Vagina (tissue), 2 donors: Measurements from ENCODE around the gene EPB41L5. TPM values are rescaled to one million over a fixed set of nuclear protein-coding genes. Genes with fewer than 3 reads are reported as not detected.

Source experiments
- DNase-seq, 2 donors: peaks; one replicate each; pipeline ENCODE4 v3.0.0-alpha.2; 2017; ENCODE audit errors: extremely low spot score in 2 of 2
- H3K27ac ChIP-seq: fragments of 200-600 bp; sonication (generic); one replicate; pipeline ENCODE4 v1.5.1; 2019
- H3K27me3 ChIP-seq: fragments of 200-600 bp; sonication (generic); one replicate; pipeline ENCODE4 v1.5.1; 2019
- H3K36me3 ChIP-seq, 2 donors: fragments of 200-600 bp; sonication (generic); one replicate each; pipeline ENCODE4 v1.5.1; 2017 to 2019
- H3K4me1 ChIP-seq: fragments of 200-600 bp; sonication (generic); one replicate; pipeline ENCODE4 v1.5.1; 2019
- H3K4me3 ChIP-seq, 2 donors: fragments of 200-600 bp; sonication (generic); 1 replicate in 1 of 2; 2 replicates in 1 of 2; pipeline ENCODE4 v1.5.1; 2016 to 2019
- H3K9me3 ChIP-seq: fragments of 200-600 bp; sonication (generic); one replicate; pipeline ENCODE4 v1.5.1; 2019
- CTCF ChIP-seq, 3 experiments: fragments of 450-650 bp in 2 of 3; fragments of 200-600 bp in 1 of 3; sonication (generic) in 1 of 3; IDR thresholded peaks; one replicate each; pipeline ENCODE4 v1.5.1; 2017 to 2019; ENCODE audit warnings: antibody characterized with exemption in 3 of 3, mild to moderate bottlenecking in 2 of 3, moderate library complexity in 2 of 3
- POLR2A ChIP-seq, 2 donors: fragments of 450-650 bp; IDR thresholded peaks; one replicate each; pipeline ENCODE4 v1.6.1; 2017; ENCODE audit warnings: antibody characterized with exemption in 2 of 2, mild to moderate bottlenecking in 2 of 2, moderate library complexity in 2 of 2
- POLR2AphosphoS5 ChIP-seq, 2 donors: sonication (generic); formaldehyde crosslinking; IDR thresholded peaks; one replicate each; pipeline ENCODE4 v1.9.0; 2017; ENCODE audit warnings: antibody characterized with exemption in 2 of 2, mild to moderate bottlenecking in 2 of 2, low read depth in 1 of 2; ENCODE audit not compliant: insufficient read depth in 1 of 2
- intact Hi-C: fragments of 100-400 bp; cut with DNase I; formaldehyde crosslinking; loops from one replicate; pipeline ENCODE4 v1.15.1; 2023
- small RNA-seq: library from RNA; depleted of rRNA; stranded (forward); fragments of <200 nt; gene quantifications from one replicate; pipeline ENCODE3, GENCODE V24; 2016
- total RNA-seq: library from RNA; depleted of rRNA; stranded (reverse); fragments of >200 nt; gene quantifications from one replicate; pipeline ENCODE4 v1.2.3, GENCODE V29; 2016

The EPB41L5 gene
- total RNA-seq, 1 donor from 2014 or later = 37.6 TPM

GRCh38 chr2:120228503-120228902 lies 215.6 kb downstream of the EPB41L5 start:
- no peaks in the 10 kb centered on the region for H3K36me3 ChIP-seq
- H3K27ac ChIP-seq = no peak overlapping the region
- DNase-seq = no peak
- H3K4me1 ChIP-seq = peaks cover 25% of the 10 kb centered on the region
- H3K27me3 ChIP-seq = no peaks in the 10 kb centered on the region
- TF ChIP-seq POLR2A (IDR thresholded peaks at IDR 0.05) (no peak), CTCF (IDR thresholded peaks at IDR 0.05) (no peak), POLR2AphosphoS5 (IDR thresholded peaks at IDR 0.05; ENCODE audit: insufficient read depth in 1 of 2, low read depth in 1 of 2) (no peak)
- intact Hi-C loops = loop anchor here (10.0 kb wide), 1 partner anchor 86 kb away; no protein-coding TSS in a partner anchor
- no peaks in the 10 kb centered on the region for H3K9me3 ChIP-seq
- no peak overlapping the region for H3K4me3 ChIP-seq

Small RNAs within 50 kb of the gene (small RNA-seq; reads per million reads assigned to genes)
- gene MTND4LP14 (not detected), gene RF00019 (not detected)

Other genes starting within 250 kb of the EPB41L5 start
- 29.5 TPM for gene TMEM185B, start 210.3 kb downstream of the EPB41L5 start, total RNA-seq
- 44.0 TPM for gene RALB, start 239.8 kb downstream of the EPB41L5 start, total RNA-seq